Nephron (organoid): Measurements from ENCODE around the gene CENPA.

Experiments used
- H3K27ac Mint-ChIP-seq, 3 experiments: 2 replicates each; pipeline ENCODE4 v1.8.0; 2020; ENCODE audit warnings: mixed read lengths in 3 of 3, mild to moderate bottlenecking in 2 of 3, moderate library complexity in 1 of 3
- H3K27me3 Mint-ChIP-seq: 2 replicates; pipeline ENCODE4 v1.8.0; 2021; ENCODE audit warnings: low read depth, mild to moderate bottlenecking, moderate library complexity, mixed read lengths
- H3K36me3 Mint-ChIP-seq: 2 replicates; pipeline ENCODE4 v1.8.0; 2020; ENCODE audit warnings: low read depth, mixed read lengths
- H3K4me1 Mint-ChIP-seq: 2 replicates; pipeline ENCODE4 v1.8.0; 2020; ENCODE audit warnings: mixed read lengths
- H3K4me3 Mint-ChIP-seq, 3 experiments: 2 replicates each; pipeline ENCODE4 v1.8.0; 2020; ENCODE audit warnings: mild to moderate bottlenecking in 3 of 3, mixed read lengths in 3 of 3, moderate library complexity in 2 of 3
- H3K9me3 Mint-ChIP-seq: 2 replicates; pipeline ENCODE4 v1.8.0; 2020; ENCODE audit warnings: mixed read lengths
- TF ChIP-seq, protein P1 (sequence below), 3 experiments: fragments of 200-600 bp; sonication (generic); IDR thresholded peaks; one replicate each; pipeline ENCODE4 v1.5.0; 2021; ENCODE audit warnings: antibody characterized with exemption in 3 of 3; ENCODE audit not compliant: unreplicated experiment in 3 of 3

CENPA gene

DNA sequence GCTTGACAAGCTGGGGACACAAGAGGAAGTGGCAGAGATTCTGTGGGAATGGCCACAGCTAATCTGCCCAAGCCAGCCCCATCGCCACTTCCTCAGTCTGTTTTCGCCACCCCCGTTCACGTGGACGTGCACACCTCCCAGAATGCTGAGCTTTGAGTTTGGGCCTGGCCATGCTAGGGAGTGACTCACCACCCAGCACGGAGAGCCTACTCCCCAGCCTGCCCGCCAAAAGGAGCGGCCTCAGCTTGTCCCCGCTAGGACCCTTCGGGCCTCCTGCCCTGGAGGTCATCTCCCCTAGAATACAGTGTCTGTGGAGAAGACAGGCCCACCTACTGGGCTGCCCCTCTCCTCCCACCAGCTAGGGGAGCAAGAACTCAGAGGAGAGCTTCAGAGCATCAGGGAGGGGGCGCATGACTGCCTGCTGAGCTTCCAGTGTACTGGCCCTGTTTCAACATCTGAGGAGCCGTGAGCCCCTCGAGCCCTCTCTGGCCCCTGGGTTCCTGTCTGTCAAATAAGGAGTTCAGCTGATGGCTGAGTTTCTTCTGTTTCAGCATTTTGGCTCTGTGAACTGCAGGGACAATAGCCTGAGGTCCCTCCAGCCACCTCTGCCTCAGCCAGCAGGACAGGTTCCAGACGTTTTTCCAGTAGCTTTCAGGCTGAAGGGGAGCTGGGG lies 16.6 kb upstream of the CENPA start:
- H3K36me3 Mint-ChIP-seq: no peaks in the 10 kb centered on the region
- no peaks in the 10 kb centered on the region for H3K9me3 Mint-ChIP-seq
- TF ChIP-seq, protein P1, sequence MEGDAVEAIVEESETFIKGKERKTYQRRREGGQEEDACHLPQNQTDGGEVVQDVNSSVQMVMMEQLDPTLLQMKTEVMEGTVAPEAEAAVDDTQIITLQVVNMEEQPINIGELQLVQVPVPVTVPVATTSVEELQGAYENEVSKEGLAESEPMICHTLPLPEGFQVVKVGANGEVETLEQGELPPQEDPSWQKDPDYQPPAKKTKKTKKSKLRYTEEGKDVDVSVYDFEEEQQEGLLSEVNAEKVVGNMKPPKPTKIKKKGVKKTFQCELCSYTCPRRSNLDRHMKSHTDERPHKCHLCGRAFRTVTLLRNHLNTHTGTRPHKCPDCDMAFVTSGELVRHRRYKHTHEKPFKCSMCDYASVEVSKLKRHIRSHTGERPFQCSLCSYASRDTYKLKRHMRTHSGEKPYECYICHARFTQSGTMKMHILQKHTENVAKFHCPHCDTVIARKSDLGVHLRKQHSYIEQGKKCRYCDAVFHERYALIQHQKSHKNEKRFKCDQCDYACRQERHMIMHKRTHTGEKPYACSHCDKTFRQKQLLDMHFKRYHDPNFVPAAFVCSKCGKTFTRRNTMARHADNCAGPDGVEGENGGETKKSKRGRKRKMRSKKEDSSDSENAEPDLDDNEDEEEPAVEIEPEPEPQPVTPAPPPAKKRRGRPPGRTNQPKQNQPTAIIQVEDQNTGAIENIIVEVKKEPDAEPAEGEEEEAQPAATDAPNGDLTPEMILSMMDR (IDR thresholded peaks at IDR 0.05; ENCODE audit: unreplicated experiment in 3 of 3): no peak
- no peak overlapping the region for H3K27ac Mint-ChIP-seq
- no peak overlapping the region for H3K4me3 Mint-ChIP-seq
- peaks cover 44% of the 10 kb centered on the region for H3K4me1 Mint-ChIP-seq
- no peaks in the 10 kb centered on the region for H3K27me3 Mint-ChIP-seq

DNA sequence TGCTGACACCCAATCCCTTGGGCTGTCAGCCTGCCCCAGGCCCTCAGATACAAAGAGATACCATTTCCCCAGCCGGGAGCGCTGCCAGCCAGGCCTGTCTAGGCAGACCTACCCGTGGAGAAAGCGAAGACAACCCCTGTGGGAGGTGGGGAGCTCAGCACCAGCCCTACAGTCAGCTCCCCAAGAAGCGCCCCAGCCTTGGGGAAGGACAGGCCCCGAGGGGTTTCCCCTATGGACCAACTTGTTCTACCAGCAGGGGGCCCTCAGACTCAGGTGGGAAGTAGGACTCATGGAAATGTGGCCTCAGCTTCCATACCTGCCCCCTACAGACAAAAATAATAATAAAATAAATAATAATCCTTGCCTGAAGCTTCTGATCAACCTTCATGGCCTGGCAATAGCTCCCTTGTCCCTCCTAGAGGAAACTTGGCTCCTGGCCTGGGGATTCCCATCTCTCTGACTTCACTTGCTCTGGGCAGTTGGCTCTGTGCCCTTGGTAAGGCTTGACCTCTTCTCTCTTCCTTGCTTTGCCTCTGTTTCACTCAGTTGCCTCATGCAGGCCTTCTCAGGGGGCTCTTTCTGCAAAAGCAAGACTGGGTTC lies 14.8 kb upstream of the CENPA start:
- TF ChIP-seq, protein P1 (IDR thresholded peaks at IDR 0.05; ENCODE audit: unreplicated experiment in 3 of 3): peak in 1 of 3 experiments; percentile 20
- peak overlapping the region in 1 of 3 experiments; percentile 59 for H3K4me3 Mint-ChIP-seq
- no peak overlapping the region for H3K27ac Mint-ChIP-seq
- peaks cover 32% of the 10 kb centered on the region for H3K4me1 Mint-ChIP-seq
- no peaks in the 10 kb centered on the region for H3K9me3 Mint-ChIP-seq
- H3K36me3 Mint-ChIP-seq: peaks cover under 1% of the 10 kb centered on the region
- H3K27me3 Mint-ChIP-seq: no peaks in the 10 kb centered on the region

DNA sequence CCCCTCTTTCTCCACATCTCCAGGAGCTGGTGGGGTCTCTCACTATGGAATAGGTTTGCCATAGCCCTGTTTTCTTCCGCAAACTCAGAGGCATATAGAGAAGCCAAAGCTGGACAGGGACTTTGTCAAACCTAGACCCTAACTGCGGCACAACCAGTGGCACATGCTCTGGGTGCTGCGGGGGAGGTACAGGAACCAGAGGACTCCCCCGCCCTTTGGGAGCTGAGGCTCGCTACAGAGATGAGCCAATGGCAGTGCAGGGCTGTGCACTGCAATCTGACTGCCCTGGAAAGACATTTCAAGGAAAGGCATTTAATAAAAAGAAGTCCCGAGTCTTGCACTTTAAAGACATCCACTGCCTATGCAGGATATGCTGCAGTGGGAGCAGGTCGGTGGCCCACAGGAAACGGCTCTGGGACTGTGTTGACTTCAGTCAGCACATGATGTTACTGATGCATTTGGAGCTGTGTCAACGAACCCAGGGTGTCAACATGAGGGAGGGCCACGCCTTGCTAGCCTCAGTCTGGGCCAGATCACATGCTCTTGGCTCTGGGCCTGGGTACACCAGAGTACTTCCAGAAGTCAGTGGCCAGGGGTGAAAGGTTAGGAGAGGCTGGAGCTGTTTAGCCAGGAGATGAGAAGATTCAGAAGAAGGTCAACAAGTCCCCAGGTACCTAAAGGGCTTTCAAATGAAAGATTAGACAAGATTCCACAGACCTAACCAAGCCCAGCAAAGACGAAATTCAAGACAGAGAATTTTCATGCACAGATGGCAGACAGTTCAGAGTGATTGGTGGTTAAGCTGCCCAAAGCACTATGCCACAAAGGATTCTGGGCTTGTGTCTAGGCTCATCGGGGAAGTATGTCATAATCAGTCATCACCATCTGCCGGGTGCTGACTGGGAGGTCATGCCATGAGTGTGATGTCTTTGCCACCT lies 13.5 kb upstream of the CENPA start:
- Mint-ChIP-seq H3K27me3 (no peaks in the 10 kb centered on the region), H3K4me1 (peaks cover 30% of the 10 kb centered on the region), H3K36me3 (peaks cover 6% of the 10 kb centered on the region), H3K27ac (peak overlapping the region in 1 of 3 experiments; percentile 9), H3K9me3 (no peaks in the 10 kb centered on the region), H3K4me3 (no peak overlapping the region)
- TF ChIP-seq, protein P1 (IDR thresholded peaks at IDR 0.05; ENCODE audit: unreplicated experiment in 3 of 3): no peak

DNA sequence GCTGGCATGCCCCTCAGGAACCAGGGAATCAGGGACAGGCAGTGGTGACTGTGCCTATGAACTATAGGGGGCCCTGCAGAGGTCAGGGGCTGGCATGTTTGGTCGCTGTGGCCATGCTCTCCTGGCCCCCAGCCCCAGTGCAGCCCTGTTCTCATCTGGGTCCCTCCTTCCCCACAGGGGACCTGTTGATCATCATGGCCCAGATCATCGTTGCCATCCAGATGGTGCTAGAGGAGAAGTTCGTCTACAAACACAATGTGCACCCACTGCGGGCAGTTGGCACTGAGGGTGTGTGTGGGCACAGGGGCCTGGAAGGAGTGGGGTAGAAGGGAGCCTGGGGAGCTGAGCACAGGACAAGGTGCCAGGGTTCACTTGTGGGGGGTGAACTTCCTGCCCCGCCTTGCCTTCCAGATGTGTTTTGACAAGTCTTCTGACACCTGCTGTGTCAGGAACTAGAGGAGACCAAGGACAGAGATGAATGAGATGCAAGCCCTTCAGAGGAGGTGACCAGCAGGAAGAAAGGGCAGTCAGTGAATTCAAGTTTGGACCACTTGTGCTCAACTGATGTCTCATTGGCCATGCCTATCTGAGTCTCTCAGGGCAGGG lies 9.6 kb upstream of the CENPA start:
- H3K4me1 Mint-ChIP-seq: peaks cover 16% of the 10 kb centered on the region
- no peak overlapping the region for H3K4me3 Mint-ChIP-seq
- TF ChIP-seq, protein P1 (IDR thresholded peaks at IDR 0.05; ENCODE audit: unreplicated experiment in 3 of 3): no peak
- H3K9me3 Mint-ChIP-seq: no peaks in the 10 kb centered on the region
- H3K27me3 Mint-ChIP-seq: no peaks in the 10 kb centered on the region
- no peak overlapping the region for H3K27ac Mint-ChIP-seq
- H3K36me3 Mint-ChIP-seq: peaks cover 24% of the 10 kb centered on the region

DNA sequence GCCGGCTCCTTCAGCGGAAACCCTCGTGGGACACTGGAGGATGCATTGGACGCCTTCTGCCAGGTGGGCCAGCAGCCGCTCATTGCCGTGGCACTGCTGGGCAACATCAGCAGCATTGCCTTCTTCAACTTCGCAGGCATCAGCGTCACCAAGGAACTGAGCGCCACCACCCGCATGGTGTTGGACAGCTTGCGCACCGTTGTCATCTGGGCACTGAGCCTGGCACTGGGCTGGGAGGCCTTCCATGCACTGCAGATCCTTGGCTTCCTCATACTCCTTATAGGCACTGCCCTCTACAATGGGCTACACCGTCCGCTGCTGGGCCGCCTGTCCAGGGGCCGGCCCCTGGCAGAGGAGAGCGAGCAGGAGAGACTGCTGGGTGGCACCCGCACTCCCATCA lies 7.8 kb upstream of the CENPA start:
- TF ChIP-seq, protein P1 (IDR thresholded peaks at IDR 0.05; ENCODE audit: unreplicated experiment in 3 of 3): no peak
- Mint-ChIP-seq H3K9me3 (no peaks in the 10 kb centered on the region), H3K36me3 (peaks cover 24% of the 10 kb centered on the region), H3K4me3 (no peak overlapping the region), H3K4me1 (no peaks in the 10 kb centered on the region), H3K27ac (no peak overlapping the region), H3K27me3 (no peaks in the 10 kb centered on the region)
